Subcutaneous abdominal adipose tissue (tissue), 5 donors: ENCODE data around the gene PRR33.

Experiments
- H3K27ac ChIP-seq: one replicate; pipeline ENCODE4 v1.7.0; 2013; ENCODE audit warnings: low read depth, mild to moderate bottlenecking, inconsistent platforms, low read length, moderate library complexity
- H3K27me3 ChIP-seq, 5 donors: one replicate each; pipeline ENCODE4 v1.7.0; 2013; ENCODE audit warnings: low read length in 5 of 5, inconsistent platforms in 1 of 5; ENCODE audit not compliant: control insufficient read depth in 5 of 5, insufficient read depth in 4 of 5
- H3K36me3 ChIP-seq, 5 donors: one replicate each; pipeline ENCODE4 v1.7.0; 2013; ENCODE audit warnings: low read length in 5 of 5; ENCODE audit not compliant: control insufficient read depth in 5 of 5, insufficient read depth in 5 of 5
- H3K4me1 ChIP-seq, 5 donors: one replicate each; pipeline ENCODE4 v1.7.0; 2013; ENCODE audit warnings: low read length in 5 of 5, mild to moderate bottlenecking in 3 of 5, moderate library complexity in 1 of 5; ENCODE audit not compliant: control insufficient read depth in 5 of 5, insufficient read depth in 5 of 5
- H3K4me3 ChIP-seq, 5 donors: one replicate each; pipeline ENCODE4 v1.7.0; 2013; ENCODE audit warnings: low read length in 5 of 5, low read depth in 1 of 5
- H3K9ac ChIP-seq, 5 donors: one replicate each; pipeline ENCODE4 v1.7.0; 2013; ENCODE audit warnings: low read length in 5 of 5, mild to moderate bottlenecking in 4 of 5, moderate library complexity in 3 of 5
- H3K9me3 ChIP-seq, 5 donors: one replicate each; pipeline ENCODE4 v1.7.0; 2013; ENCODE audit warnings: low read length in 5 of 5; ENCODE audit not compliant: control insufficient read depth in 5 of 5
- donor health status: healthy.
- donor health status: healthy.
- donor health status: healthy.
- donor health status: healthy.
- donor health status: healthy.

Gene PRR33

DNA sequence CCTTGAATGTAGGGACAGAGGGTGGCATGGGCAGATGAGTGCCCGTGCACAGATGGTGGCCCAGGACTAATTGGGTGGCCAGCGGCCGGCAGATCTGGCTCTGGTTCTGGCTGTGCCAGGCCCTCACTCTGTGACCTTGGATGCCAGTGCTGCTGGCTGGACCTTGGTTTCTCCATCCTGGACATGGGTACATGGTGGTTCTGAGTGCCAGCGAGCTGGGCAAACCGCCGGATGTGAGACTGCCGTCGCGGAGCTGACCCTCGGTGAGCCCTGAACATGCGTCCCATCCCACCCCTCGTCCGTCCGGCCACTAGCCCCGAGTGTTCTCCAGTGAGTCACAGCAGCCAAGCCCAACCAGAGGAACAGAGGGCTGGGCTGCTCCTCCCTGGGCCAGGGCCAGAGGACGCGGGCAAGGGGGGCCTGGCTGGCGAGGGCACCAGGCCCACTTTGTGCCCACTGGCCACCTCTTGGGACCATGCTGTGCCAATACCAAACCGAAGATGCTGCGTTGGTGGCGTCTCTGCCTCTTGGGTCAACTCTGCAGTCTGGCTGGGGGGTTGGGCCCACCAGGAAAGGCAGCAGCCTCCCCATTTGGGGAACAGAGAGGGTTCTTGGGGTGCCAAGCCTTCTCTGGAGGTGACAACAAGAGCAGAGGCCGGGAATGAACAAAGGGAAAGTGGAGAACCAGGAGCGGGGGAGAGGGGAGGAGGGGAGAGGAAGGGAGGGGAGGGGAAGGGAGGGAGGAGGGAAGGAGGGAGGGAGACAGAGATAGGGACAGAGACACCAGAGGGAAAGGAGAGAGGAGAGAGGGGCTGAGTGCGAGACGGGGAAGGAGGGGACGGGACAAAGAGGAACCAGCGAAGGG, 28.1 kb downstream of the PRR33 start:
- Histone ChIP-seq H3K36me3 (no peaks in the 10 kb centered on the region), H3K4me3 (peak overlapping the region; percentile 41 to 63 (median 60)), H3K9me3 (peaks cover 0 to 2% (median 0%) of the 10 kb centered on the region in 5 donors), H3K4me1 (peaks cover 0 to 59% (median 45%) of the 10 kb centered on the region in 5 donors), H3K9ac (peak overlapping the region in 3 of 5 donors; percentile 36 to 72 (median 42)), H3K27me3 (peaks cover 3 to 11% (median 6%) of the 10 kb centered on the region in 5 donors), H3K27ac (peak overlapping the region; percentile 84)

DNA sequence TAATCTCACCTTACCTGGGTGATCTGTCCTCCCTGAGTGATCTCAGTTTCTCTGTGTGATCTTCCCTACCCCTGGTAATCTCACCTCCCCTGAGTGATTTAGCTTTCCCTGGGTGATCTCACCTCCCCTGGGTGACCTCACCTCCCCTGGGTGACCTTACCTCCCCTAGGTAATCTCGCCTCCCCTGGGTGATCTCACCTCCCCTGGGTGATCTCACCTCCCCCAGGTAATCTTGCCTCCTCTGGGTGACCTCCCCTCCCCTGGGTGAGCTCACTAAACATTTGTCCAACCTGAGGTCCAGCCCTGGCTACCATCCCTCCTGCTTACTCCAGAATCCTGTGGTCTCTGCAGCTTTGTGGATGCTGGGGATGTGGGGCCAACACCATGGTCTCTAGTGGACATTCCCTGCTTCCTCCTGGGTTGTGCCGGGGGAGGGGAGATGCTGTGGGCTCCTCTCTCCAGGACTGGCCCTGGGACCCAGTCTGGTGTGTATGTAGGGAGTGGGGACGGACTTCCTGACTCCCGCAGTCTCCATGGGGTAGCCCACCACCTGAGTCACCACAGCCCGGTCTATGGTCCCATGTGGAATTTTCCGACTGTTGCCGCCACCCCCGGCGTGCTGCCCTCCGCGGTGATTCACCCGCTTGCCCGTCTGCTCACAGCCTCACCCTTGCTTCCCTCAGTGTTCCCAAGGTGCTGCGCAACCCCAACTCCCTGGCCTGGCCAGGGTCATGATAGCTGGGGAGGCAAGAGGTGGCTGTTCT, 28.9 kb downstream of the PRR33 start:
- no peaks in the 10 kb centered on the region for H3K36me3 ChIP-seq
- H3K27me3 ChIP-seq = peaks cover 0 to 5% (median under 1%) of the 10 kb centered on the region in 5 donors
- H3K4me3 ChIP-seq = peak overlapping the region in 3 of 5 donors; percentile 32 to 60 (median 44)
- H3K27ac ChIP-seq = no peak overlapping the region
- H3K9ac ChIP-seq = no peak overlapping the region
- H3K4me1 ChIP-seq = peaks cover 0 to 51% (median 45%) of the 10 kb centered on the region in 5 donors
- H3K9me3 ChIP-seq = peaks cover 0 to 2% (median 0%) of the 10 kb centered on the region in 5 donors

DNA sequence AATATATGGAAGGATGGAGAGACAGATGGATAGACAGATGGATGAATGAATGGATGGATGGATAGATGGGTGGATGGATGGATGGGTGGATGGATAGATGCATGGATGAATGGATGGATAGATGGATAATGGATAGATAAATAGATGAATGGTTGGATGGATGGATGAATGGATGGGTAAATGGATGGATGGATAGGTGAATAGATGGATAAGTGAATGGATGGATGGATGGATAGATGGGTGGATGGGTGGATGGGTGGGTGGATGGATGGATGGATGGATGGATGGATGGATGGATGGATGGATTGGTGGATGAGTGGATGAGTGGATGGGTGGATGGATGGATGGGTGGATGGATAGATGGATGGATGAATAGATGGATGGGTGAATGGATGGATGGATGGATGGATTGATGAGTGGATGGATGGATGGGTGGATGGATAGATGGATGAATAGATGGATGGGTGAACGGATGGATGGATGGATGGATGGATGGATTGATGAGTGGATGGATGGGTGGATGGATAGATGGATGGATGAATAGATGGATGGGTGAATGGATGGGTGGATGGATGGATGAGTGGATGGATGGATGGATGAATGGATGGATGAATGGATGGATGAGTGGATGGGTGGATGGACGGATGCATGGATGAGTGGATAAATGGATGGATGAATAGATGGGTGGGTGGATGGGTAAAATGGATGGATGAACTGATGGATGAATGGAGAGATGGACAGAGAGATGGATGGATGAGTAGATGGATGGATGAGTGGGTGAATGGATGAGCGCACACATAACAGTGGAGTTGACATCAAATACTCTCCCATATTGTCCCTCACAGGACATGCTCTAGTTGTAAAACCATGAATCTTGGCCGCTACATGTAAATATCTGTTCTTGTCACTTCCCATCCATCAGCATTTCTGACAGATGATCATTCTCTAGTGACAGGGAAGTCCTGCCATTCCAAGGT, 30.0 kb downstream of the PRR33 start:
- Histone ChIP-seq H3K4me3 (no peak overlapping the region), H3K36me3 (no peaks in the 10 kb centered on the region), H3K9me3 (peaks cover 0 to 2% (median 0%) of the 10 kb centered on the region in 5 donors), H3K27ac (no peak overlapping the region), H3K9ac (no peak overlapping the region), H3K27me3 (peaks cover 0 to 5% (median 0%) of the 10 kb centered on the region in 5 donors), H3K4me1 (peaks cover 0 to 43% (median 39%) of the 10 kb centered on the region in 5 donors)

DNA sequence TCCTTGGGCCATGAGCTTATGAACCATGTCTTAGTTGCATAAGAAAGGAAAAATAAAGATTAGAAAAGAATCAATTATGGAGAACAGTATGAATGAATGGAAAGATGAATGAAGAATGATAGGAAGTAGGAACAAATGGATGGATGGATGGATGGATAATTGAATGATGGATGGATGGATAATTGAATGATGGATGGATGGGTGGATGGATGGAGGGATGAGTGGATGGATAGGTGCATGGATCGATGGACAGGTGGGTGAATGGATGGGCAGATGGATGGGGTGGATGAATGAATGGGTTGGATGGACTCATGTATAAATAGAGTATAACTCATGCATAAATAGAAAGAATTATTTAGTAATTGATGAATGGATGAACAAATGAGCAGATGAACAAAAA, 31.6 kb downstream of the PRR33 start:
- Histone ChIP-seq H3K36me3 (no peaks in the 10 kb centered on the region), H3K27me3 (peaks cover 0 to 3% (median 0%) of the 10 kb centered on the region in 5 donors), H3K9me3 (peaks cover 0 to 2% (median 0%) of the 10 kb centered on the region in 5 donors), H3K4me1 (peaks cover 0 to 33% (median 26%) of the 10 kb centered on the region in 5 donors), H3K4me3 (no peak overlapping the region), H3K27ac (no peak overlapping the region), H3K9ac (no peak overlapping the region)

DNA sequence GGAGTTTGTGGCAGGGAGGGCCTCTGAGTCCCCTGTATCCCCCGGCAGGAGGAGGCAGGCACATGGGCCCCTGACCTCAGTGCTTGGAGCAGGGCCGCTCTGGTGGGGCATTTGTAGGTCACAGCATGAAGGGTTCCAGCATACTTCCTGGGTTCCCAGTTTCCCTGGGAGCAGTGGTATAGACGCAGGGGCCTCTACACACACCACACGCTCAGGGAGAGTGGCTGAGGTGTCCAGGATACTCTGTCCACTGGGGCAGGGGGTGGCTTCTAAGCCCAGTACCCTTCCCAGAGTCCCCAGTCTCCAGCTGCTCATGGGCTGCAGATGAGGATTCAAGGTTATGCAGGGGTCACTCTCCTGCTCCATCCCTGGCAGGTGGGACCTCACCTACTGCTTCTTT, 32.7 kb downstream of the PRR33 start:
- H3K4me1 ChIP-seq = peaks cover 0 to 22% (median 15%) of the 10 kb centered on the region in 5 donors
- no peak overlapping the region for H3K9ac ChIP-seq
- peaks cover 0 to 2% (median 0%) of the 10 kb centered on the region in 5 donors for H3K9me3 ChIP-seq
- H3K4me3 ChIP-seq = no peak overlapping the region
- no peaks in the 10 kb centered on the region for H3K36me3 ChIP-seq
- H3K27ac ChIP-seq = no peak overlapping the region
- H3K27me3 ChIP-seq = peaks cover 0 to 3% (median 3%) of the 10 kb centered on the region in 5 donors

DNA sequence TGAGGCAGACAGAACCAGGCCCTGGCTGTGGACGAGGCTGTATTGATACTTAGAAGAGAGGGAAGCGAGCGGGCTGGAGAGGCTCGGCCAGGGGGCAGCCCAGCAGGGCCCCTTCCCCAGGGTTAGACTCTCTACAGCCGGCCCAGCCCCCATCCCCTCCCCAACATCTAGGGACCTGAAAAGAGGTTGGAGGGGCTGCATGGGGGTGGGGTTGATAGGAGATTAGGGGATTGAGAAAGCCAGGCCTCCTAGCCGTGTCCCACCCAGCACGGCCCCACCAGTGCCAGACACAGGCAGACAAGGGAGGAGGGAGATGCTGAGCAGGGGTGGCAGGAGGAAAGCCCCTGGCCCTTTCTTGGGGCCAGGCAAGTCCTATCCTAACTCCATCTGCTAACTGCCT, 33.1 kb downstream of the PRR33 start:
- Histone ChIP-seq H3K4me3 (no peak overlapping the region), H3K36me3 (no peaks in the 10 kb centered on the region), H3K27me3 (peaks cover 0 to 3% (median 3%) of the 10 kb centered on the region in 5 donors), H3K4me1 (peaks cover 0 to 18% (median 11%) of the 10 kb centered on the region in 5 donors), H3K9ac (no peak overlapping the region), H3K27ac (no peak overlapping the region), H3K9me3 (peaks cover 0 to 2% (median 0%) of the 10 kb centered on the region in 5 donors)

DNA sequence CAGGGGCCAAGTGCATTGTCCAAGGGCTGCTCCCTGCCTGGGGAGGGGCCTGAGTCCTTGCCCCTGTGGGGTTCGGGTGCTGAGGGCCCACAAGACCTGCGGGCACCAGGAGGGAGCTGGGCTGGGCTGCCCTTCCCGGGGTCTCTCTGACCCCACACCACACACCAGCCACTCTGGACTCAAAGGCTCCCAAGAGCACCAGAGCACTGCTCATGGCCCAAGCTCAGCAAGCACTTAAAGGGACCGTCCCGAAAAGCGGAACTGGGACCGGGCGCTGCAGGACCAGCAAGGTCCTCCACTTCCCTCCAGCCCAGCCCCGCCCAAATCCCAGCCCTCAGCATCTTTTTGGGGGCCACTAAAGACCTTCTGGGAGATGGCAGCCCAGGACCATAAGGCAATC, 33.5 kb downstream of the PRR33 start:
- Histone ChIP-seq H3K36me3 (no peaks in the 10 kb centered on the region), H3K4me1 (peaks cover 0 to 14% (median 7%) of the 10 kb centered on the region in 5 donors), H3K4me3 (no peak overlapping the region), H3K9me3 (peaks cover 0 to 2% (median 0%) of the 10 kb centered on the region in 5 donors), H3K9ac (no peak overlapping the region), H3K27me3 (peaks cover 0 to 3% (median 3%) of the 10 kb centered on the region in 5 donors), H3K27ac (no peak overlapping the region)

DNA sequence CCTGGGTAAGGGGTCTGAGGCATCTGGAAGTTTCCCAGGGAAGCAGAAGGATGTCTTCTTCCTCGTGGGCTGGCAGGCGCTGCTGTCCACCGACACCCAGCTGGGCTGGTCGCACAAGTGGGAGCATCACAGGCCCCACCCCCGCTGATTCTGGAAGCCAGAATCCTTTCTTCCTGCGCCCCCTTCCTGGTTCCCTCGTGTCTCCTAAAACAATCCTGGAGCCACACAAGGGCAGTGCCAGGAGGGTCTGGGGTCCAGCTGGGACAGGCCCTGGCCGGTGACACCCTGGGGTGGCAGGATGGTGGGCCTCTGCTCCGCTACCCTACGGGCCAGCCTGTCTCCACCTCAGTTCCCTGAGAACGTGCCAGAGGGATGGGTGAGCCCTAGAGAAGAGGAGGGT, 34.6 kb downstream of the PRR33 start:
- Histone ChIP-seq H3K4me1 (peaks cover 0 to 15% (median 1%) of the 10 kb centered on the region in 5 donors), H3K27me3 (peaks cover 0 to 3% (median 0%) of the 10 kb centered on the region in 5 donors), H3K9me3 (peaks cover 0 to 2% (median 0%) of the 10 kb centered on the region in 5 donors), H3K9ac (no peak overlapping the region), H3K36me3 (no peaks in the 10 kb centered on the region), H3K4me3 (no peak overlapping the region), H3K27ac (no peak overlapping the region)

DNA sequence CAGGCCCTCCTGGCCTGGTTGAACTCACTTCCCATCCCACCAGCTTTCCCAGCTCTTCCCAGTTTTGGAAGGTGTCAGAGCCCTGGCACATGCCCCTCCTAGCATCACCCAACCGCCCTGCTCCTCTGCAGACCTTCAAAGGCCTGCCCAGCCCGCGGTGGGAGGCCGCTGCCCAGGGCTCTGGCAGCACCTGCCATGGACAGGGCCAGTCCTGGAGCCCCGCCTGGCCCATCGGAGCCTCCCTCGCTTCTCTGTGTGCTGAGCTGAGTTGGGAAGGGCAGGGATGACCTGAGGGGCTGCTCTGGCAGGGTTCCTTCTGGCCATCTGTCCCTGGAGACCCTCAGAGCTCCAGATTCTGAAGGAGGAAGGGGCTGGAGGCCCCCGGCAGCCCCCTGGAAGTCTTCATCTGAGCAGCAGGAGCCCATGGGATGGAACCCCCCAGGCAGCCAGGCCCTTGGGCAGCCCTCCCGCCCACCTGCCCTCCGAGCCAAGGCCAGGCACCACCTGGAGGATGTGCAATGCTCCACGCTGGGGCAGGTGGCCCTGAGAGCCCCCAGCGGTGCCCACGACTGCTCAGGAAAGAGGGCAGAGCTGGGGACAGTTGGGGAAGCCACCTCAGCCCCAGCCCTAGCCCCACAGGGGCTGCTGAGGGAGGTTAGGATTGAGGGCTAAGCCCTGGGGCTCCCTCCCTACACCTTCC, 35.2 kb downstream of the PRR33 start:
- peaks cover 0 to 3% (median 0%) of the 10 kb centered on the region in 5 donors for H3K27me3 ChIP-seq
- H3K4me3 ChIP-seq = no peak overlapping the region
- H3K4me1 ChIP-seq = peaks cover 0 to 19% (median 2%) of the 10 kb centered on the region in 5 donors
- H3K9me3 ChIP-seq = no peaks in the 10 kb centered on the region
- no peak overlapping the region for H3K27ac ChIP-seq
- H3K36me3 ChIP-seq = no peaks in the 10 kb centered on the region
- H3K9ac ChIP-seq = no peak overlapping the region
